Nephron progenitor cell (in vitro differentiated cells): ENCODE data around the gene TAF1.
"Not testable (repeated sequence)": the region's sequence is repeated elsewhere in the genome, so short reads cannot be mapped to it uniquely, and the experiment has no call there.

ENCODE experiments used
- DNase-seq: peaks from one replicate; pipeline ENCODE4 v3.0.0; 2021
- H3K27ac Mint-ChIP-seq: 2 replicates; pipeline ENCODE4 v1.8.0; 2021; ENCODE audit warnings: mild to moderate bottlenecking, moderate library complexity, mixed read lengths
- H3K27me3 Mint-ChIP-seq: 2 replicates; pipeline ENCODE4 v1.8.0; 2021; ENCODE audit warnings: mild to moderate bottlenecking, low read depth, mixed read lengths; ENCODE audit not compliant: poor library complexity
- H3K36me3 Mint-ChIP-seq: 2 replicates; pipeline ENCODE4 v1.8.0; 2021; ENCODE audit warnings: low read depth, mixed read lengths
- H3K4me1 Mint-ChIP-seq: 2 replicates; pipeline ENCODE4 v1.8.0; 2021; ENCODE audit warnings: mixed read lengths
- H3K4me3 Mint-ChIP-seq: 2 replicates; pipeline ENCODE4 v1.8.0; 2021; ENCODE audit warnings: mild to moderate bottlenecking, moderate library complexity, mixed read lengths
- H3K9me3 Mint-ChIP-seq: 2 replicates; pipeline ENCODE4 v1.8.0; 2021; ENCODE audit warnings: mild to moderate bottlenecking, moderate library complexity, mixed read lengths
- CTCF ChIP-seq: fragments of 200-600 bp; sonication (generic); IDR thresholded peaks from 2 replicates; pipeline ENCODE4 v1.5.0; 2021; ENCODE audit warnings: antibody characterized with exemption

Gene TAF1

DNA sequence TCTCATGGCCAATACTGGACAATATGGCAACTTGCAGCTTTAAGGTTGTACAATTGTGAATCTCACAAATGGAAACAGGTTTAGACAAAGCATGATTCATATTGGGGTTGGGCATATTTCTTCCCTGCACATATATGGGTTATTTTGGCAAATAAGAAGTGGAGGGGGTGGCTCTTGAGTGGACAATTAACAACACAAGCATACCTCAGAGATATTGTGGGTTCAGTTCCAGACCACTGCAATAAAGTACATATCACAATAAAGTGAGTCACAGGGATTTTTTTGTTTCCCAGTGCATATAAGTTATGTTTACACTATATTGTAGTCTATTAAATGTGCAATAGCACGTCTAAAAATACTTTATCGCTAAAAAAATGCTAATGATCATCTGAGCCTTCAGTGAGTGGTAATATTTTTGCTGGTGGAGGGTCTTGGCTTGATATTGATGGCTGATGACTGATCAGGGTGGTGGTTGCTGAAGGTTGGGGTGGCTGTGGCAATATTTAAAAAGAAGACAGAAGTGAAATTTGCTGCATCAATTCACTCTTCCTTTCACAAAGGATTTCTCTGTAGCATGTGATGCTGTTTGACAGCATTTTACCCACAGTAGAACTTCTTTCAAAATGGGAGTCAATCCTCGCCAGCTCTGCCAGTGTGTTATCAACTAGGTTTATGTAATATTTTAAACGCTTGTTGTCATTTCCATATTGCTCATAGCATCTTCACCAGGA, 116.2 kb downstream of the TAF1 start:
- Mint-ChIP-seq H3K27ac (no peak overlapping the region), H3K9me3 (peaks cover 42% of the 10 kb centered on the region), H3K4me1 (no peaks in the 10 kb centered on the region), H3K36me3 (no peaks in the 10 kb centered on the region), H3K4me3 (no peak overlapping the region), H3K27me3 (peaks cover 3% of the 10 kb centered on the region)
- no peak for DNase-seq
- TF ChIP-seq CTCF, result no peak

- Mint-ChIP-seq H3K4me3 (no peak overlapping the region), H3K4me1 (no peaks in the 10 kb centered on the region), H3K36me3 (peaks cover 4% of the 10 kb centered on the region), H3K27me3 (peaks cover 5% of the 10 kb centered on the region), H3K9me3 (peaks cover 55% of the 10 kb centered on the region), H3K27ac (no peak overlapping the region)
- DNase-seq, result no peak
- no peak for TF ChIP-seq CTCF
Measured at GRCh38 chrX:71487814-71488213, 121.7 kb downstream of the TAF1 start.

GRCh38 chrX:71489540-71489939, 123.4 kb downstream of the TAF1 start:
- no peak overlapping the region for H3K27ac Mint-ChIP-seq
- H3K36me3 Mint-ChIP-seq, result peaks cover 4% of the 10 kb centered on the region
- TF ChIP-seq CTCF, result no peak
- no peak for DNase-seq
- H3K27me3 Mint-ChIP-seq, result peaks cover 8% of the 10 kb centered on the region
- H3K4me1 Mint-ChIP-seq, result no peaks in the 10 kb centered on the region
- no peak overlapping the region for H3K4me3 Mint-ChIP-seq
- H3K9me3 Mint-ChIP-seq, result peaks cover 64% of the 10 kb centered on the region

GRCh38 chrX:71492231-71493065, 126.3 kb downstream of the TAF1 start:
- DNase-seq, result no peak
- H3K9me3 Mint-ChIP-seq, result peaks cover 65% of the 10 kb centered on the region

DNA sequence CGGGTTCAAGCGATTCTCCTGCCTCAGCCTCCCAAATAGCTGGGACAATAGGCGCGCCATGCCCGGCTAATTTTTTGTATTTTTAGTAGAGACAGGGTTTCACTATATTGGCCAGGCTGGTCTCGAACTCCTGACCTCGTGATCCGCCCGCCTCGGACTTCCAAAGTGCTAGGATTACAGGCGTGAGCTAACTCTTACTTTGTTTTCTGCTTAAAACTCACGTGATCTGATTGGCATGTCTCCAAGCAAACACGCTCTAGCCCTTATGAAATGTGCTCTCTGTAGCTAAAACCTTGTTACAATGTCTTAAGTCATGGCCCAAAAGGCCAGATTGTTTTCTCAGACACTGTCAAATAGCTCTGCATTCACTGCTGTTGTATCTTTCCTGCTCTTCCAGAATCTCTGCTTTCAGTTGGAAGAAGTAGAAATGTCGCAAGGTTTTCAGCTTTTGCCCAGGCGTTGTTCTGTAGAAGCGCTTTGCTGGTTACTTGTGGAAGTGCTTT, 127.0 kb downstream of the TAF1 start:
- no peak for TF ChIP-seq CTCF
- no peaks in the 10 kb centered on the region for H3K4me1 Mint-ChIP-seq
- H3K4me3 Mint-ChIP-seq, result no peak overlapping the region
- DNase-seq, result no peak
- H3K27ac Mint-ChIP-seq, result no peak overlapping the region
- peaks cover 63% of the 10 kb centered on the region for H3K9me3 Mint-ChIP-seq
- peaks cover 8% of the 10 kb centered on the region for H3K27me3 Mint-ChIP-seq
- H3K36me3 Mint-ChIP-seq, result peaks cover 4% of the 10 kb centered on the region

More at GRCh38 chrX:71492231-71493065, 126.3 kb downstream of the TAF1 start:
- TF ChIP-seq CTCF, result no peak
- no peak overlapping the region for H3K4me3 Mint-ChIP-seq
- H3K27ac Mint-ChIP-seq, result no peak overlapping the region
- H3K27me3 Mint-ChIP-seq, result peaks cover 8% of the 10 kb centered on the region
- no peaks in the 10 kb centered on the region for H3K4me1 Mint-ChIP-seq
- H3K36me3 Mint-ChIP-seq, result peaks cover 4% of the 10 kb centered on the region

- peaks cover 60% of the 10 kb centered on the region for H3K9me3 Mint-ChIP-seq
- H3K27ac Mint-ChIP-seq, H3K36me3 Mint-ChIP-seq, DNase-seq, H3K4me1 Mint-ChIP-seq, H3K4me3 Mint-ChIP-seq: not testable (repeated sequence)
- peaks cover 12% of the 10 kb centered on the region for H3K27me3 Mint-ChIP-seq
Measured at GRCh38 chrX:71495979-71496378, 129.8 kb downstream of the TAF1 start.
